K562 (cell line): ENCODE measurements around the gene CNOT6L. TPM values are rescaled to one million over a fixed set of nuclear protein-coding genes. Genes with fewer than 3 reads are reported as not detected.
A peak's percentile ranks its signal among the peaks of the same experiment; 100 is the strongest.

Experiments used
- ATAC-seq: fragments of 200-7000 bp; cut with Tn5 transposase; 3 replicates; pipeline ENCODE4 v1.9.1; 2020; ENCODE audit warnings: moderate library complexity
- BruUV-seq: library from RNA; stranded (reverse); fragments of 400-500 nt; replicated peaks from 2 replicates; lab custom pipeline; 2021; lab: Mats Ljungman, UMichigan
- CTCF ChIA-PET: fragments of 300-600 bp; formaldehyde crosslinking; extraction: SDS; loops from one replicate; lab custom pipeline; 2021; ENCODE audit warnings: low intra/inter-chr PET ratio; lab: Yijun Ruan, JAX
- POLR2A ChIA-PET: fragments of 300-600, 350-650 bp; sonication (Branson Sonifier 250); formaldehyde crosslinking; extraction: SDS; loops from one replicate; lab custom pipeline; 2021; ENCODE audit warnings: antibody characterized with exemption, inconsistent platforms; lab: Yijun Ruan, JAX
- DNase-seq, 4 experiments: peaks; one replicate each; pipeline versions ENCODE4 v3.0.0 to v3.0.0-alpha.2; 2011 to 2018; ENCODE audit warnings: low spot score in 3 of 4, mixed read lengths in 3 of 4; ENCODE audit errors: extremely low read depth in 1 of 4
- FAIRE-seq: peaks from 2 replicates; lab custom pipeline; 2011; peaks lifted over from hg19 to GRCh38; lab: Jason Lieb, UNC
- H2AFZ ChIP-seq: 2 replicates; pipeline ENCODE4 v1.6.0; 2011; ENCODE audit warnings: low read depth, low read length, control low read depth, inconsistent platforms
- H3K27ac ChIP-seq: fragments of 200-600 bp; 3 replicates; pipeline ENCODE4 v1.8.0; 2011; ENCODE audit warnings: low read depth, mild to moderate bottlenecking, control low read depth, inconsistent platforms, low read length, moderate library complexity, mixed read lengths; ENCODE audit errors: extremely low read depth
- H3K27me3 ChIP-seq, 2 experiments: fragments of 300-600 bp in 1 of 2; 2 replicates in 1 of 2; 3 replicates in 1 of 2; pipeline versions ENCODE4 v1.6.0 to v1.8.0; 2011; ENCODE audit warnings: inconsistent platforms in 2 of 2, low read length in 2 of 2, mild to moderate bottlenecking in 1 of 2, mixed read lengths in 1 of 2, moderate library complexity in 1 of 2; ENCODE audit not compliant: control insufficient read depth in 2 of 2, insufficient read depth in 2 of 2
- H3K36me3 ChIP-seq: fragments of 300-600 bp; 3 replicates; pipeline ENCODE4 v1.8.0; 2011; ENCODE audit warnings: mild to moderate bottlenecking, low read length, inconsistent platforms; ENCODE audit not compliant: control insufficient read depth, insufficient read depth
- H3K4me1 ChIP-seq, 2 experiments: fragments of 200-600 bp in 1 of 2; replicated peaks in 1 of 2; 2 replicates in 1 of 2; 3 replicates in 1 of 2; pipeline versions ENCODE4 v1.5.1 to v1.8.0; 2011; ENCODE audit warnings: inconsistent platforms in 2 of 2, low read length in 2 of 2, mild to moderate bottlenecking in 1 of 2, mixed read lengths in 1 of 2, moderate library complexity in 1 of 2; ENCODE audit not compliant: control insufficient read depth in 2 of 2, insufficient read depth in 2 of 2
- H3K4me2 ChIP-seq: 2 replicates; pipeline ENCODE4 v1.6.1; 2011; ENCODE audit warnings: low read length, control low read depth, inconsistent platforms, mixed read lengths; ENCODE audit not compliant: insufficient read depth
- H3K4me3 ChIP-seq: fragments of 200-600 bp; sonication (generic), shearing (Covaris generic); 2 replicates; pipeline ENCODE4 v1.5.1; 2016; ENCODE audit warnings: control low read depth, inconsistent platforms
- H3K79me2 ChIP-seq: fragments of 200-600 bp; 3 replicates; pipeline ENCODE4 v1.8.0; 2011; ENCODE audit warnings: low read length, inconsistent platforms; ENCODE audit not compliant: control insufficient read depth, insufficient read depth
- H3K9ac ChIP-seq, 2 experiments: 2 replicates each; pipeline versions ENCODE4 v1.6.0 to v1.6.1; 2011; ENCODE audit warnings: low read depth in 2 of 2, low read length in 2 of 2, control low read depth in 1 of 2, inconsistent platforms in 1 of 2, mild to moderate bottlenecking in 1 of 2, mixed read lengths in 1 of 2; ENCODE audit not compliant: insufficient read depth in 1 of 2
- H3K9me1 ChIP-seq: one replicate; pipeline ENCODE4 v1.6.0; 2011; ENCODE audit warnings: inconsistent platforms, mild to moderate bottlenecking, low read length, moderate library complexity; ENCODE audit not compliant: control insufficient read depth, insufficient read depth
- H3K9me3 ChIP-seq: replicated peaks from 2 replicates; pipeline ENCODE4 v1.5.1; 2011; ENCODE audit warnings: low read depth, low read length, inconsistent platforms; ENCODE audit not compliant: control insufficient read depth, insufficient read depth
- H4K20me1 ChIP-seq: replicated peaks from 2 replicates; pipeline ENCODE4 v1.6.1; 2011; ENCODE audit warnings: low read length, inconsistent platforms, mixed read lengths; ENCODE audit not compliant: control insufficient read depth, insufficient read depth
- BMI1 ChIP-seq: fragments of 150-350 bp; IDR thresholded peaks from 2 replicates; pipeline ENCODE4 v1.6.1; 2014; ENCODE audit warnings: low read length
- CBFA2T2 ChIP-seq: fragments of 450-650 bp; conservative IDR thresholded peaks from 2 replicates; pipeline ENCODE4 v1.6.1; 2017; ENCODE audit warnings: mild to moderate bottlenecking
- CC2D1A ChIP-seq: fragments of 450-650 bp; IDR thresholded peaks from 2 replicates; pipeline ENCODE4 v1.6.1; 2017; ENCODE audit warnings: mild to moderate bottlenecking
- CGGBP1 ChIP-seq: fragments of 250-450 bp; sonication (Bioruptor Pico); IDR thresholded peaks from 2 replicates; pipeline ENCODE4 v1.9.0; 2021; ENCODE audit warnings: mild to moderate bottlenecking
- DNMT1 ChIP-seq: fragments of 450-650 bp; IDR thresholded peaks from 2 replicates; pipeline ENCODE4 v1.6.1; 2016; ENCODE audit warnings: antibody characterized with exemption, mild to moderate bottlenecking
- ELF4 ChIP-seq: fragments of 450-650 bp; formaldehyde crosslinking; IDR thresholded peaks from 2 replicates; pipeline ENCODE4 v1.4.0; 2022; ENCODE audit warnings: missing genetic modification characterization
- ETV5 ChIP-seq: sonication (generic); formaldehyde crosslinking; IDR thresholded peaks from 2 replicates; pipeline ENCODE4 v1.4.0; 2020; ENCODE audit warnings: low read depth, mild to moderate bottlenecking, missing genetic modification reagents
- GTF2F1 ChIP-seq: IDR thresholded peaks from 2 replicates; pipeline ENCODE4 v1.6.1; 2011; ENCODE audit warnings: low read depth, low read length, improper control_type of control experiment
- HBP1 ChIP-seq: fragments of 450-650 bp; formaldehyde crosslinking; IDR thresholded peaks from 2 replicates; pipeline ENCODE4 v1.4.0; 2022; ENCODE audit warnings: missing genetic modification characterization
- HNRNPH1 ChIP-seq: fragments of 200-400 bp; formaldehyde crosslinking; optimal IDR thresholded peaks from 2 replicates; pipeline ENCODE3; 2017; ENCODE audit warnings: low read depth, mild to moderate bottlenecking, low read length, moderate library complexity
- JUN ChIP-seq, 2 experiments: sonication (generic) in 1 of 2; formaldehyde crosslinking in 1 of 2; IDR thresholded peaks; 2 replicates each; pipeline versions ENCODE4 v1.6.1 to v1.8.0; 2012 to 2022; ENCODE audit warnings: borderline replicate concordance in 2 of 2, mild to moderate bottlenecking in 2 of 2, improper control_type of control experiment in 1 of 2, low read depth in 1 of 2, low read length in 1 of 2, missing genetic modification reagents in 1 of 2
- NR2C1 ChIP-seq, 2 experiments: fragments of 450-650 bp; IDR thresholded peaks; 2 replicates each; pipeline ENCODE4 v1.6.1; 2017; ENCODE audit warnings: mild to moderate bottlenecking in 2 of 2, antibody characterized with exemption in 1 of 2, inconsistent platforms in 1 of 2, missing compliant biosample characterization in 1 of 2, missing genetic modification characterization in 1 of 2
- NR2C2 ChIP-seq, 2 experiments: fragments of 200-800 bp in 1 of 2; sonication (Bioruptor generic) in 1 of 2; sonication (generic) in 1 of 2; formaldehyde crosslinking in 1 of 2; IDR thresholded peaks; 2 replicates each; pipeline versions ENCODE4 v1.6.1 to v1.8.0; 2016 to 2022; ENCODE audit warnings: mild to moderate bottlenecking in 1 of 2, missing compliant biosample characterization in 1 of 2, missing genetic modification characterization in 1 of 2, missing genetic modification reagents in 1 of 2
- NR2F6 ChIP-seq: fragments of 450-650 bp; formaldehyde crosslinking; IDR thresholded peaks from 2 replicates; pipeline ENCODE4 v1.4.0; 2020; ENCODE audit warnings: mild to moderate bottlenecking
- PCBP1 ChIP-seq: fragments of 200-400 bp; formaldehyde crosslinking; IDR thresholded peaks from 2 replicates; pipeline ENCODE4 v1.6.1; 2018; ENCODE audit warnings: mild to moderate bottlenecking, low read depth, low read length; ENCODE audit not compliant: poor library complexity, severe bottlenecking
- ZNF12 ChIP-seq: sonication (generic); formaldehyde crosslinking; IDR thresholded peaks from 2 replicates; pipeline ENCODE4 v1.4.0; 2020; ENCODE audit warnings: mild to moderate bottlenecking, missing genetic modification reagents
- ZNF277 ChIP-seq: fragments of 250-450 bp; sonication (Bioruptor Pico); IDR thresholded peaks from 2 replicates; pipeline ENCODE4 v1.8.0; 2022; ENCODE audit warnings: inconsistent platforms, mild to moderate bottlenecking, moderate library complexity, borderline replicate concordance
- ZNF445 ChIP-seq: fragments of 250-450 bp; sonication (Bioruptor Pico); IDR thresholded peaks from 2 replicates; pipeline ENCODE4 v1.4.0; 2020; ENCODE audit warnings: low read depth, mild to moderate bottlenecking, moderate library complexity
- ZNF79 ChIP-seq: fragments of 250-450 bp; sonication (Bioruptor Pico); IDR thresholded peaks from 2 replicates; pipeline ENCODE4 v1.4.0; 2020; ENCODE audit warnings: low read depth, mild to moderate bottlenecking, moderate library complexity
- ZSCAN29 ChIP-seq: fragments of 450-650 bp; IDR thresholded peaks from 2 replicates; pipeline ENCODE4 v1.6.1; 2017
- WGBS: fragments of 100-300 bp; shearing (Covaris generic); methylation state at CpG from one replicate; pipeline ENCODE4 v1.1.6; 2016; ENCODE audit warnings: low coverage, mixed read lengths; ENCODE audit not compliant: insufficient coverage; ENCODE audit errors: missing lambda C conversion rate; 5-methylcytosine and 5-hydroxymethylcytosine counted together
- in situ Hi-C: fragments of 300-500 bp; cut with MboI; formaldehyde crosslinking; loops from 4 replicates; pipeline ENCODE4 v1.15.0; 2018; ENCODE audit warnings: inconsistent platforms, mixed read lengths
- intact Hi-C: fragments of 100-400 bp; cut with micrococcal nuclease; formaldehyde crosslinking; loops from 2 replicates; pipeline ENCODE4 v1.14.2; 2022
- polyA plus RNA-seq, 8 experiments: library from polyadenylated mRNA; depleted of rRNA in 4 of 8; stranded (reverse) in 5 of 8; unstranded in 3 of 8; fragments of >200 nt; fragmentation: Nextera tagmentation in 2 of 8; fragmentation: Illumina TruSeq in 1 of 8; extraction: Ambion mirVana in 2 of 8; extraction: Trizol in 1 of 8; gene quantifications; 2 replicates each; pipeline versions ENCODE4 v1.2.1 to v1.2.3, GENCODE V29; 2011 to 2014; ENCODE audit warnings: inconsistent platforms in 1 of 8, missing spikeins in 1 of 8
- total RNA-seq, 7 experiments: library from RNA; depleted of rRNA in 6 of 7; stranded (reverse); fragments of >200 nt in 6 of 7; fragmentation: Illumina TruSeq in 2 of 7; extraction: Trizol in 2 of 7; gene quantifications; 2 replicates each; pipeline versions ENCODE4 v1.2.1 to v1.2.3, GENCODE V29; 2011 to 2021; ENCODE audit warnings: low replicate concordance in 1 of 7

Gene CNOT6L
- total and polyA plus RNA-seq, 9 of the 15 experiments (the other 6 are each of a cell fraction or from before 2014, with no cell fraction given) = 3.7 to 27.9 (median 6.5) TPM

- H3K9me1 ChIP-seq = no peaks in the 10 kb centered on the region
- CTCF ChIA-PET = no interaction called here
- no peak overlapping the region for H3K27ac ChIP-seq
- POLR2A ChIA-PET = interaction anchor here (0.7 kb wide), 1 partner anchor 1848 kb away, joined by 3 read pairs; no protein-coding TSS in a partner anchor
- DNase-seq = no peak
- no peaks in the 10 kb centered on the region for H3K9me3 ChIP-seq
- no peak overlapping the region for H3K9ac ChIP-seq
- no peak overlapping the region for H3K4me2 ChIP-seq
- BruUV-seq = no TSS peak
- FAIRE-seq = no peak
- no peak overlapping the region for H2AFZ ChIP-seq
- intact Hi-C loops = no loop called here
- WGBS = 20% methylated on average over 1 of the region's 1 CpG
- peak; percentile 15; the same call in 1 of the 3 replicates for ATAC-seq
- no peaks in the 10 kb centered on the region; the same call in 2 of the 3 replicates for H3K36me3 ChIP-seq
- TF ChIP-seq DNMT1 (no peak), GTF2F1 (no peak), ZNF445 (CRISPR knock-in tag) (no peak), PCBP1 (no peak), CGGBP1 (CRISPR knock-in tag) (no peak), ZNF79 (no peak), ETV5 (CRISPR knock-in tag) (no peak), HNRNPH1 (no peak), ZSCAN29 (no peak), BMI1 (no peak), NR2C1 (IDR thresholded peaks at IDR 0.05) (no peak), NR2C1 (tag; IDR thresholded peaks at IDR 0.05) (no peak), JUN (IDR thresholded peaks at IDR 0.05; ENCODE audit: borderline replicate concordance, low read depth, low read length) (no peak), JUN (CRISPR knock-in tag; IDR thresholded peaks at IDR 0.05; ENCODE audit: borderline replicate concordance) (no peak), CBFA2T2 (no peak), ZNF12 (CRISPR knock-in tag) (no peak), ZNF277 (CRISPR knock-in tag) (no peak), NR2C2 (CRISPR knock-in tag; IDR thresholded peaks at IDR 0.05) (no peak), NR2C2 (tag; IDR thresholded peaks at IDR 0.05) (no peak), ELF4 (no peak), CC2D1A (no peak), HBP1 (CRISPR knock-in tag) (no peak), NR2F6 (no peak)
- H3K4me1 ChIP-seq = no peaks in the 10 kb centered on the region
- in situ Hi-C loops = no loop called here
- no peaks in the 10 kb centered on the region for H3K79me2 ChIP-seq
- peaks cover 0 to 6% of the 10 kb centered on the region in 2 experiments; a peak in 2 of 5 replicates for H3K27me3 ChIP-seq
- H4K20me1 ChIP-seq = no peaks in the 10 kb centered on the region
- no peak overlapping the region for H3K4me3 ChIP-seq
Measured at GRCh38 chr4:77710684-77711083, 108.5 kb downstream of the CNOT6L start.
